Retinal pigment epithelial cell (primary cell): ENCODE results near the gene MARCHF5.
"Not testable (repeated sequence)": the region's sequence is repeated elsewhere in the genome, so short reads cannot be mapped to it uniquely, and the experiment has no call there.

ENCODE experiments used
- DNase-seq: peaks from one replicate; pipeline ENCODE4 v3.0.0-alpha.2; 2010; ENCODE audit warnings: low read depth
- H3K4me3 ChIP-seq: 2 replicates; pipeline ENCODE4 v1.5.1; 2011; ENCODE audit warnings: mild to moderate bottlenecking, low read length, control low read depth, moderate library complexity
- CTCF ChIP-seq: conservative IDR thresholded peaks from 2 replicates; pipeline ENCODE4 v1.5.1; 2011; ENCODE audit warnings: low read depth, low read length, control low read depth, inconsistent platforms

Gene MARCHF5

DNA sequence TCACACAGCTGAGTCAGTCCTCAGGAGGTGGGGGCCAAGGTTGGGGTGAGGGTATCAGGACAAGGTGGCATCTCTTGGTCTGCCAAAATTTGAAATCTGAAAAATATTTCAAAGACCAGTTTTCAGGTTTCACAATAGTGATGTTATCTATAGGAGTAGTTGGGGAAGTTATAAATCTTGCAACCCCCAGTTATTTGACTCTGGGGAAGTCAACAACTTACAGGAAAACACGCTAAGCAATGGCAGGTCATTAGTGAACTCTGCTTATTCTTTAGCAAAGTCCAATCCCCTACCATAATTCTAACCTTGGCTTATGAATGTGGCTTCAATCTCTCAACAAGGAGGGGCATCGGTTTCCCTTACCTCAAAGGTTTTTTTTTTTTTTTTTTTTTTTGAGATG, 94.9 kb downstream of the MARCHF5 start:
- DNase-seq: no peak
- no peak for TF ChIP-seq CTCF
- H3K4me3 ChIP-seq: no peak overlapping the region

DNA sequence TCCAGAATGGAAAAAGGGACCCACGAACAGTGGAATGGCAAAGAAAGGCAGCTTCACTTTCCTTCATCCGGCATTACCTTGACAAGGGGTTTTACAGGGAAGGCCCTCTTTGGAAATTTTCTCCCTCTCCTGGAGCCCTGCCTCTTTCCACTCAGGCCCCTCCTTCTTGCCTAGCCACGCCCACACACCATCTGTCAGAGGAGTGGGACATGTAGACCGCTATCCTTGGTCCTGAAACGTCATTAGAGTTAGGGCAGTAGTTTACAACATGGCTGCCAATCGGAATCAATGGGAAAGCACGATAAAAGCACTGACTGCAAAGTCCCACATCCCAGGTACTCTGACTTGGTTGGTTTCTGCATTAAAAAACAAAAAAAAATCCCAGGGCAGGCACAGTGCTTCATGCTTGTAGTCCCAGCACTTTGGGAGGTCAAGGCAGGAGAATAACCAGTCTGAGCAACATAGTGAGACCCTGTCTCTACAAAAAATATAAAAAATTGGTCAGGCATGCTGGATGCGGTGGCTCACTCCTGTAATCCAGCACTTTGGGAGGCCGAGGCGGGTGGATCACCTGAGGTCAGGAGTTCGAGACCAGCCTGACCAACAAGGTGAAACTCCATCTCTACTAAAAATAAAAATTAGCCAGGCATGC, 96.4 kb downstream of the MARCHF5 start:
- no peak overlapping the region for H3K4me3 ChIP-seq
- DNase-seq: peak; percentile 54
- no peak for TF ChIP-seq CTCF

DNA sequence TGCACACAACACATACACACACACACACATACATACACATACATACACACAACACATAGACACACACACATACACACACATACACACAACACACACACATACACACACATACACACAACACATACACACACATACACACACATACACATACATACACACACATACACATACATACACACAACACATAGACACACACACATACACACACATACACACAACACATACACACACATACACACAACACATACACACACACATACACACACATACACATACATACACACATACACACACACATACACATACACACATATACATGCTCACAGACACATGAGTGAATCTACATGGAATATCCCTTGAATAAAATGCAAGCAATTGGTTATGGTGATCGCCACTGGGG, 102.2 kb downstream of the MARCHF5 start:
- DNase-seq, H3K4me3 ChIP-seq: not testable (repeated sequence)

- DNase-seq: no peak
- no peak for TF ChIP-seq CTCF
- H3K4me3 ChIP-seq: no peak overlapping the region
Measured at GRCh38 chr10:92395271-92395670, 104.3 kb downstream of the MARCHF5 start.

DNA sequence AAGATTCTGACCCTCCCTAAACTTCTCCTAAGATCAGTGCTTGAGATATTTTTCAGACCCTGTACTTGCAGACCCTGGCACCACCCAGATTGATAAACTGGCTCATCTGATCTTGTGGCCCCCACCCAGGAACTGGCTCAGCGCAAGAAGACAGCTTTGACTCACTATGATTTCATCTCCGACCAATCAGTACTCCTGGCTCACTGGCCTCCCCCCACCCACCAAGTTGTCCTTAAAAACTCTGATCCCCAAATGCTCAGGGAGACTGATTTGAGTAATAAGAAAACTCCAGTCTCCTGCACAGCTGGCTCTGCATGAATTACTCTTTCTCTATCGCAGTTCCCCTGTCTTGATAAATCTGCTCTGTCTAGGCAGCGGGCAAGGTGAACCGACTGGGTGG, 111.3 kb downstream of the MARCHF5 start:
- not testable (repeated sequence) for DNase-seq, H3K4me3 ChIP-seq
